ENCODE data around the gene DAPK2.

DAPK2 gene

DNA sequence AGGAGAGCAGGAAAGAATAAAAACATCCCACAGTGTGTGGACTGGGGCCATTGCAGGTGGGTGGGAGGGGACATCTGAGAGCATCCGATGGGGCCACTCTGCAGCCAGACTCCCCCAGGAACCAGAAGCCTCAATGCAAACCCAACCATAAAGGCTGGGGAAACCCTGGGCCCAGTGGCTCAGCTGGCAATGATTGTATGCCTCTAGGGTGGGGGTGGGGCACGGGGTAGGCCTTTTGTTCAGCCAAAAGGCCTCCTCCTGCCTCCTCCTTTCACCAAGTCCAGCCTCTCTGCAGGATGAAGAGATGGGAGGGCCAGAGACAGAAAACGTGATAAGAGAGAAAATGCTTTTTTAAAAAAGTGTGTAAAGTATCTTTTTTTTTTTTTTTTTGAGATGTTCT, 167.1 kb downstream of the DAPK2 start:
- in situ Hi-C loops (cut with MboI; ENCODE audit: low sequenced_read_pairs): no loop called here

DNA sequence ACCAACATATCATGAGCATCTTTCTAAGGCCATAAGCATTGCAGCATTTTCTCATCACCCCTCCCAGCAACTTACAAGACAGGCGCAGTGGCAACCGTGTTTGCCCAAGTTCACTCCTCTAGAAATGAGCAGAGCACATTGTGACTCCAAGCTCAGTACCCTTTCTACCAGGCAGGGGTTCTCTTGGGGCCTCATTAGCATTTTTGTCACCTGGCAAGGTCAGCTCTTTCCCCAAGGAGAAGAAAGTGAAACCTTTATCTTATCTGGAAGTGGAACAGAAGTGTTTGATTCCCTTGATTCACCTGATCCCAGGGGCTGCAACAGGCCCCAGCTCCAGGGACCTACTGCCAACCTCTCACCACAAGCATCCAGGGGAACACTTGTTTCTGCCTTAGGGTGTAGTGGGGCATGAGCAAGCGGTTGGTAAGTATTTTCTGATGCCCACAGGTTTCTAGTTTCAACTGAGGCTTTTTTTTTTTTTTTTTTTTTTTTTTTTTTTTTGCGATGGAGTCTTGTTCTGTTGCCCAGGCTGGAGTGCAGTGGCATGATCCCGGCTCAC, 168.5 kb downstream of the DAPK2 start:
- in situ Hi-C loops (cut with MboI; ENCODE audit: low sequenced_read_pairs): no loop called here

DNA sequence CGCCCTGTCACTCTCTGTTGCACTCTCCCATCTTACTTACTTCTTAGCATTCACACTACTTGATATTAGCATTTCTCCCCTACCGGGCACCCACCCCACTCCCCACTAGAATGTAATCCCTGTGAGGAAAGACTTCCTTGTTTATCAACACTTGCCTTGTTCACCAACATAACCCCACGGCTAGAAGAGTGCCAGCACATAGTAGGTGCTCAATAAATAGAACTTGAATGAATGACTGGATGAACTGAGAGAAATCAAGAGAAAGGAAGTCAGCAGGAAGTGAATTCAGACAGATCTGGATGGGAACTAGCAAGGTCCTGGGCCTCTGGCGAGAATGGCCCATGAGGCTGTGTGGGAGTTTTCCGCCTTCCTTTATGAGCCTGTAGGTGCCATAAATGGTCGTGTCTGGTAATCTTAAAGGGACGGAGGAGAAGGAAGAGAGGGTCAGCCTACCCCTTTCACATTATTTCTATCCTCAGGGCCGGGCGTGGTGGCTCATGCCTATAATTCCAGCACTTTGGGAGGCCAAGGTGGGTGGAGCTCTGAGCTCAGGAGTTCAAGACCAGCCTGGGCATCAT, 170.1 kb downstream of the DAPK2 start:
- in situ Hi-C loops (cut with MboI; ENCODE audit: low sequenced_read_pairs): no loop called here

DNA sequence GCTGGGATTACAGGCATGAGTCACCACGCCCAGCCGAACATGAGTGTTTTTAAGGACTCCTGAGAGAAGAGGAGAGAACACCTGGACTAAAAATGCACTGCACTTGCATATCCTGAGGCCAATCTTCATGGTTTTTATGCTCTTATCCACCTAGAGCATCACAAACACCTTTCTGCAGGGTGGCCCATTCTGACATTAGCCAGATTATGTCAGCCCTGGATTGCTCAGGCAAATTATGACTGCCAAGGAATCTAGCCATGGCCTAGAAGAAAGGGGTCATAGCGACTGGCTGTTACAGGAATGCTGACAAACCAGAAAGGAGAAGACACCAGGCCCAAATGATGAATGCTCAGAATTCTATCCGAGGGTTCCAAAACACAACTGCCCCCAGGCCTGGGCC, 171.7 kb downstream of the DAPK2 start:
- in situ Hi-C loops (cut with MboI; ENCODE audit: low sequenced_read_pairs): no loop called here

- in situ Hi-C loops (cut with MboI; ENCODE audit: low sequenced_read_pairs): no loop called here
Measured at GRCh38 chr15:63872759-63873510, 173.3 kb downstream of the DAPK2 start.

DNA sequence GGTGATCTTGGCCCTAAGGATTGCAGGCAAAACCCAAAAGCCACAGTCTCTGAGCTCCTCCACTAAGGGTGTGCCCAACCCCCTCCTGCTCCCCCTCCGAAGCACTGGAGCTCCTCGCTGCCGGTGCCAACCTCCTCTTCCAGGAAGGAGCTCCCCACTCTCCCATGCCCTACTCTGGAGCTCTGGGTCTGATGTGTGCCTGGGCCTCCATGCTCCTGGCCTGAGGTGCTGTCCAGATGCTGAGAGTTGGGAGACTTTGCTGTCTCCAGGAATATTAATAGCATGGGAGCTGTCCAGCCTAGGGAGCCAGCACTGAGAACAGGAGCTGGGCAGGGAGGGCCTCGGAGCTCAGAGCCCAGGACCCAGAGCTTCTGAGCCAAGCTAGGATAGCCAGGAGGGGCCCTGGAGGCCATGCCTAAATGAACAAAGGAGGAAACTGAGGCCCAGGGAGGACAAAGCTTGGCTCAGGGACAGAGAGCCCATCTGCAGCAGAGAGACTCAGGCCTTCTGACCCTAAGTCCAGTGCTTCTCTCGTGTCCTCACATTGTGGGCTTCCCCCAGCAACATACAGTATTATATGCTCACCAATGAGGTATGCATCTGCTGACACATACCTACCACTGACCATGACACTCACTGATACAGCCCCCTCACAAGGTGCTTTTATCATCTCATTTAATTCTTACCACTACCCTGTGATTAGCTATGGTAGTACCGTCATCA, 175.6 kb downstream of the DAPK2 start:
- in situ Hi-C loops (cut with MboI; ENCODE audit: low sequenced_read_pairs): no loop called here

DNA sequence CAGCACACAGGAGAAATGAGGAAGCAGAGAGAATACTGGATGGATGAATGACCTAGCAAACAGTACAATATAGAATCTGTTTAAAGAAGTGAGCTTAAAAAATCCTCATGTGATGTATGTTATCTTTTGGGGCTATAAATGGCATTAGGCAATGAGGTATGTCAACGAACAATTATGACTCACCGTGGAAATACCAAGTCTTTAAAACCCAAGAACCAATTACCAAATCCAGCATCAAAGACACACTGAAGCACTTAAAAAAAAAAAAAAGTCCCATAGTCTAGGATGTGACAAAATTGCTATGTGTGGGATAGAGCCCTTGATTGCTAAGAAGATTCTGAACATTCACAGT, 176.3 kb downstream of the DAPK2 start:
- in situ Hi-C loops (cut with MboI; ENCODE audit: low sequenced_read_pairs): no loop called here

- in situ Hi-C loops (cut with MboI; ENCODE audit: low sequenced_read_pairs): no loop called here
Measured at GRCh38 chr15:63869371-63870042, 176.8 kb downstream of the DAPK2 start.

DNA sequence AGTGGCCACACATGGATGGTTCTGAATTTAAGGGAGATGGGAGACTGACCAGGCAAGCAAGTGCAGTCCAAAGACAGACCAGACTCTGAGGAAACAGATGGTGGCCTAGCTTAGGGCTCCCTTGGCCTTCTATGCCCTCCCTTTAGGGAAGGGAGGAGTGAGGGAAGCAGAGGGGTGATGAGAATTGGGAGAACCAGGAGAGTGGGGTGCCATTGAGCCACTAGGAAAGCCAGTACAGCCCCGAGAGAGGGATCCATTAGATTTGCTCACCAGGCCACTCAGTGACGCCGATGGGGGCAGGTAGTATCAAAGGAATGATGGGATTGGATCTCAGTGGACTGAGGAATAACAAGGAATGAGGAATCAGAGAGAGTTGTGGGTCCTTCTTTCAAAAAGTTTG, 182.1 kb downstream of the DAPK2 start:
- in situ Hi-C loops (cut with MboI; ENCODE audit: low sequenced_read_pairs): no loop called here

DNA sequence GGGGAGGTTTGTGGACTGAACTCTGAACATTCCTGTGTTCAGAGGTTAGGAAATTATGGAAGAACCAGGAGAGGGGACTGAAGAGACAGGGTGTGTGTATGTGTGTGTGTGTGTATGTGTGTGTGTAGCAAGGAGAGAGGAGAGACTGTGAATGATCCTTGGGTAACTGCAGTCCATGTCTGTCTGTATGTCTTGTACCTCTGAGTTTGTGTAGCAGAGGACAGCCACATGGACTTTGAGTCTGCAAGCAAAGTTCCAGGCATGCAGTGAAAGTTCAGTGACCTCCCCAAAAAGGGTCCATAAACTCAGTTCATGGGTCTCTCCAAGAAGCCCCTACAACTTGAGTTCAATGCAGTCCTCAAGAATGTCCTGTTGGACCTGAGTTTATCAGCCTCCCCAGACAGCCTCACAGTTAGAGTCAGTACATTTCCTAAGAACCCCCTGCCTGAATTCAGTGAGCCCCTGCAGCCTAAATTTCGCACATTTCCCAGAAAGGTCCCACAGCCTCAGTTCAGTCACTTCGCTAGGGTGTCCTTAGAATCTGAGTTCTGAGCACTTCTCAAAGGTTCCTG, 184.3 kb downstream of the DAPK2 start:
- in situ Hi-C loops (cut with MboI; ENCODE audit: low sequenced_read_pairs): no loop called here

- in situ Hi-C loops (cut with MboI; ENCODE audit: low sequenced_read_pairs): no loop called here
Measured at GRCh38 chr15:63860555-63860954, 185.7 kb downstream of the DAPK2 start.

GRCh38 chr15:63860155-63860554, 186.1 kb downstream of the DAPK2 start:
- in situ Hi-C loops (cut with MboI; ENCODE audit: low sequenced_read_pairs): no loop called here

GRCh38 chr15:63858881-63859280, 187.4 kb downstream of the DAPK2 start:
- in situ Hi-C loops (cut with MboI; ENCODE audit: low sequenced_read_pairs): no loop called here

- in situ Hi-C loops (cut with MboI; ENCODE audit: low sequenced_read_pairs): no loop called here
Measured at GRCh38 chr15:63858448-63858847, 187.8 kb downstream of the DAPK2 start.

- in situ Hi-C loops (cut with MboI; ENCODE audit: low sequenced_read_pairs): no loop called here
Measured at GRCh38 chr15:63857461-63857856, 188.8 kb downstream of the DAPK2 start.
